GM12865 (cell line): ENCODE results near the gene ABCA2.
"Not testable (repeated sequence)": the region's sequence is repeated elsewhere in the genome, so short reads cannot be mapped to it uniquely, and the experiment has no call there.

Experiments
- DNase-seq: peaks from one replicate; pipeline ENCODE4 v3.0.0; 2010; ENCODE audit warnings: low read depth
- H3K4me3 ChIP-seq: 2 replicates; pipeline ENCODE4 v1.5.1; 2011; ENCODE audit warnings: mild to moderate bottlenecking, low read depth, low read length, control low read depth
- CTCF ChIP-seq: IDR thresholded peaks from 2 replicates; pipeline ENCODE4 v1.5.1; 2011; ENCODE audit warnings: low read length, control low read depth, low read depth, inconsistent platforms; ENCODE audit not compliant: insufficient read depth; ENCODE audit errors: missing control alignments

Gene ABCA2

GRCh38 chr9:137037035-137037434 is 9.0 kb upstream of the ABCA2 start:
- no peak for DNase-seq
- no peak for TF ChIP-seq CTCF
- H3K4me3 ChIP-seq: no peak overlapping the region

- no peak for TF ChIP-seq CTCF
- DNase-seq: no peak
- H3K4me3 ChIP-seq: no peak overlapping the region
These were observed 7.9 kb upstream of the ABCA2 start for GRCh38 chr9:137035937-137036336.

GRCh38 chr9:137035507-137035834 is 7.4 kb upstream of the ABCA2 start:
- no peak for DNase-seq
- TF ChIP-seq CTCF: no peak
- H3K4me3 ChIP-seq: no peak overlapping the region

GRCh38 chr9:137034709-137035506 is 6.9 kb upstream of the ABCA2 start:
- peak overlapping the region; percentile 1; the same call in 1 of the 2 replicates for H3K4me3 ChIP-seq

GRCh38 chr9:137034039-137034708 is 6.1 kb upstream of the ABCA2 start:
- no peak for DNase-seq
- TF ChIP-seq CTCF: no peak
- peak overlapping the region; percentile 1; the same call in 1 of the 2 replicates for H3K4me3 ChIP-seq

More at GRCh38 chr9:137034709-137035506, 6.9 kb upstream of the ABCA2 start:
- DNase-seq: peak; percentile 94
- TF ChIP-seq CTCF: peak; percentile 96

GRCh38 chr9:137033481-137033880 is 5.4 kb upstream of the ABCA2 start:
- not testable (repeated sequence) for DNase-seq, H3K4me3 ChIP-seq

GRCh38 chr9:137032858-137033257 is 4.8 kb upstream of the ABCA2 start:
- peak overlapping the region; percentile 6 for H3K4me3 ChIP-seq
- no peak for TF ChIP-seq CTCF
- DNase-seq: peak; percentile 62
